Mesothelial cell of epicardium (in vitro differentiated cells): ENCODE data around the gene LAPTM4A. TPM values are rescaled to one million over a fixed set of nuclear protein-coding genes. Genes with fewer than 3 reads are reported as not detected.

Source experiments
- DNase-seq, 2 experiments: peaks; one replicate each; pipeline ENCODE4 v3.0.0; 2021; ENCODE audit warnings: low spot score in 2 of 2; ENCODE audit not compliant: unreplicated experiment in 2 of 2
- H3K27ac Mint-ChIP-seq: 2 replicates; pipeline ENCODE4 v1.8.0; 2021; ENCODE audit warnings: mixed read lengths
- H3K27me3 Mint-ChIP-seq: 2 replicates; pipeline ENCODE4 v1.8.0; 2021; ENCODE audit warnings: low read depth, mixed read lengths
- H3K36me3 Mint-ChIP-seq: 2 replicates; pipeline ENCODE4 v1.8.0; 2021; ENCODE audit warnings: mixed read lengths
- H3K4me1 Mint-ChIP-seq: 2 replicates; pipeline ENCODE4 v1.8.0; 2021; ENCODE audit warnings: mixed read lengths
- H3K4me3 Mint-ChIP-seq: 2 replicates; pipeline ENCODE4 v1.8.0; 2021; ENCODE audit warnings: mild to moderate bottlenecking, moderate library complexity, mixed read lengths
- H3K9me3 Mint-ChIP-seq: 2 replicates; pipeline ENCODE4 v1.8.0; 2021; ENCODE audit warnings: mixed read lengths
- CTCF ChIP-seq: fragments of 200-600 bp; sonication (generic); IDR thresholded peaks from one replicate; pipeline ENCODE4 v1.5.0; 2021; ENCODE audit warnings: antibody characterized with exemption; ENCODE audit not compliant: unreplicated experiment
- total RNA-seq: library from RNA; stranded (reverse); gene quantifications from 3 replicates; pipeline ENCODE4 v1.2.1, GENCODE V29; 2021

LAPTM4A gene
- total RNA-seq, 1 donor from 2014 or later = 216 TPM

- Mint-ChIP-seq H3K4me1 (peaks cover 43% of the 10 kb centered on the region), H3K36me3 (peaks cover 5% of the 10 kb centered on the region), H3K27ac (no peak overlapping the region), H3K4me3 (no peak overlapping the region), H3K27me3 (no peaks in the 10 kb centered on the region), H3K9me3 (no peaks in the 10 kb centered on the region)
- DNase-seq = no peak
- TF ChIP-seq CTCF = no peak
Measured at GRCh38 chr2:20044778-20045177, 6.7 kb downstream of the LAPTM4A start.

- H3K27ac Mint-ChIP-seq = peak overlapping the region; percentile 18
- no peaks in the 10 kb centered on the region for H3K9me3 Mint-ChIP-seq
- H3K4me3 Mint-ChIP-seq = no peak overlapping the region
- peaks cover 9% of the 10 kb centered on the region for H3K36me3 Mint-ChIP-seq
- peaks cover 21% of the 10 kb centered on the region for H3K4me1 Mint-ChIP-seq
- H3K27me3 Mint-ChIP-seq = no peaks in the 10 kb centered on the region
- no peak for TF ChIP-seq CTCF
- no peak for DNase-seq
Measured at GRCh38 chr2:20042531-20042930, 8.9 kb downstream of the LAPTM4A start.

GRCh38 chr2:20040489-20041172 is 10.8 kb downstream of the LAPTM4A start:
- Mint-ChIP-seq H3K27me3 (no peaks in the 10 kb centered on the region), H3K36me3 (peaks cover 23% of the 10 kb centered on the region), H3K4me1 (peaks cover 15% of the 10 kb centered on the region), H3K9me3 (no peaks in the 10 kb centered on the region), H3K4me3 (no peak overlapping the region), H3K27ac (no peak overlapping the region)
- TF ChIP-seq CTCF = no peak
- no peak for DNase-seq

- TF ChIP-seq CTCF = no peak
- Mint-ChIP-seq H3K4me3 (no peak overlapping the region), H3K27me3 (no peaks in the 10 kb centered on the region), H3K27ac (no peak overlapping the region), H3K9me3 (no peaks in the 10 kb centered on the region), H3K4me1 (peaks cover 4% of the 10 kb centered on the region), H3K36me3 (peaks cover 38% of the 10 kb centered on the region)
- no peak for DNase-seq
Measured at GRCh38 chr2:20037660-20038059, 13.8 kb downstream of the LAPTM4A start.

GRCh38 chr2:20035955-20036666 is 15.3 kb downstream of the LAPTM4A start:
- H3K9me3 Mint-ChIP-seq = peaks cover 2% of the 10 kb centered on the region
- H3K4me1 Mint-ChIP-seq = no peaks in the 10 kb centered on the region
- DNase-seq = no peak
- H3K36me3 Mint-ChIP-seq = peaks cover 52% of the 10 kb centered on the region
- TF ChIP-seq CTCF = no peak
- no peaks in the 10 kb centered on the region for H3K27me3 Mint-ChIP-seq
- H3K27ac Mint-ChIP-seq = no peak overlapping the region
- H3K4me3 Mint-ChIP-seq = no peak overlapping the region
